ENCODE results near the gene CAPN7.

DNA sequence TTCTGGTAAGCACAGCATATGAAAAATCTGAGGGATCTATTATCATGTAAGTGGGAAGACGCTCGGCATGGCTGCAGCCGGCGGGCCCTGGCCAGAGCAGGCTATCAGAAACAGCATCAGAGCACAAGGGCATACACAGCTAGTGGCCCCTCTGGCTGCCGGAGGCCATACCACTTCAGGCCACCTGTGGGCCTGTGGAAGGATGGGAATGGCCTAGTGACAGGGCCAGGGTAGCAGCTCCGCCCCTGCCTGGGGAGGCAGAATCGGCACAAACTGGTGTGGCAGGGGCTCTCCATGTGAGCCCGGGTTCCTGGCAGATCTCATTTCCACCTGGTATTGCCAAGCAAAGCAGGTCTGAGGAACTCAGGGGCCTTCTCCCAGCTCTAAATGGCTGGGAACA, 80.0 kb downstream of the CAPN7 start:
- TF ChIP-seq CTCF (IDR thresholded peaks at IDR 0.05) (no peak), POLR2A (IDR thresholded peaks at IDR 0.05) (no peak)
